Measurements from ENCODE around the gene MTCL1. TPM values are rescaled to one million over a fixed set of nuclear protein-coding genes. Genes with fewer than 3 reads are reported as not detected.

Gene MTCL1
- total RNA-seq, 6 experiments from 2014 or later, result 1.4 to 7.4 (median 3.6) TPM

- WGBS (ENCODE audit: insufficient coverage, low coverage, low lambda C conversion rate, missing lambda C conversion rate), result 55% methylated on average over 8 of the region's 8 CpGs
- H3K27me3 ChIP-seq, result no peaks in the 10 kb centered on the region
- no peaks in the 10 kb centered on the region for H3K9me3 ChIP-seq
- H3K4me3 ChIP-seq, result no peak overlapping the region
- peaks cover 0 to 7% (median 0%) of the 10 kb centered on the region in 4 donors for H3K4me1 ChIP-seq
- peak overlapping the region in 1 of 3 donors; percentile 18 for H3K27ac ChIP-seq
- DNase-seq (no peak), ATAC-seq (peak; percentile 22 to 55 (median 40))
- intact Hi-C loops (cut with DNase I), result no loop called here
- H3K36me3 ChIP-seq, result no peaks in the 10 kb centered on the region
- no peak for TF ChIP-seq POLR2A (IDR thresholded peaks at IDR 0.05)
- TF ChIP-seq CTCF (IDR thresholded peaks at IDR 0.05), result no peak
Observed at GRCh38 chr18:8688216-8688800, 17.0 kb upstream of the MTCL1 start.

- TF ChIP-seq CTCF (IDR thresholded peaks at IDR 0.05) (no peak), POLR2A (IDR thresholded peaks at IDR 0.05) (no peak)
- DNase-seq (no peak), ATAC-seq (no peak)
- no peak overlapping the region for H3K4me3 ChIP-seq
- H3K4me1 ChIP-seq, result peaks cover 0 to 7% (median 0%) of the 10 kb centered on the region in 4 donors
- no peaks in the 10 kb centered on the region for H3K27me3 ChIP-seq
- intact Hi-C loops (cut with DNase I), result no loop called here
- 96% methylated on average over 7 of the region's 8 CpGs for WGBS (ENCODE audit: insufficient coverage, low coverage, low lambda C conversion rate, missing lambda C conversion rate)
- no peak overlapping the region for H3K27ac ChIP-seq
- H3K36me3 ChIP-seq, result no peaks in the 10 kb centered on the region
- no peaks in the 10 kb centered on the region for H3K9me3 ChIP-seq
Observed at GRCh38 chr18:8688816-8689215, 16.5 kb upstream of the MTCL1 start.

GRCh38 chr18:8689517-8689916 lies 15.8 kb upstream of the MTCL1 start:
- intact Hi-C loops (cut with DNase I), result no loop called here
- DNase-seq, result no peak
- TF ChIP-seq CTCF (IDR thresholded peaks at IDR 0.05) (no peak), POLR2A (IDR thresholded peaks at IDR 0.05) (no peak)

GRCh38 chr18:8694891-8695290 lies 10.5 kb upstream of the MTCL1 start:
- WGBS (ENCODE audit: insufficient coverage, low coverage, low lambda C conversion rate, missing lambda C conversion rate), result 59% methylated on average over 7 of the region's 10 CpGs
- H3K36me3 ChIP-seq, result no peaks in the 10 kb centered on the region

More at GRCh38 chr18:8689517-8689916, 15.8 kb upstream of the MTCL1 start:
- H3K4me1 ChIP-seq, result peaks cover 0 to 7% (median 0%) of the 10 kb centered on the region in 4 donors
- no peak for ATAC-seq
- H3K9me3 ChIP-seq, result no peaks in the 10 kb centered on the region
- no peak overlapping the region for H3K4me3 ChIP-seq
- no peaks in the 10 kb centered on the region for H3K36me3 ChIP-seq
- H3K27me3 ChIP-seq, result no peaks in the 10 kb centered on the region
- no peak overlapping the region for H3K27ac ChIP-seq
- WGBS (ENCODE audit: insufficient coverage, low coverage, low lambda C conversion rate, missing lambda C conversion rate), result 93% methylated on average over 11 of the region's 13 CpGs

More at GRCh38 chr18:8694891-8695290, 10.5 kb upstream of the MTCL1 start:
- Histone ChIP-seq H3K4me3 (no peak overlapping the region), H3K4me1 (no peaks in the 10 kb centered on the region), H3K27me3 (no peaks in the 10 kb centered on the region), H3K9me3 (no peaks in the 10 kb centered on the region), H3K27ac (no peak overlapping the region)
- TF ChIP-seq CTCF (IDR thresholded peaks at IDR 0.05) (no peak), POLR2A (IDR thresholded peaks at IDR 0.05) (no peak)
- ATAC-seq (no peak), DNase-seq (no peak)
- intact Hi-C loops (cut with DNase I), result no loop called here

All from right lobe of liver (tissue), 6 donors.